SK-N-SH treated with all-trans-retinoic acid at 6 μM for 48 hours (cell line): ENCODE results near the gene PTPRN2.

ENCODE experiments used
- ATAC-seq: fragments of 200-7000 bp; cut with Tn5 transposase; 3 replicates; pipeline ENCODE4 v1.9.1; 2020; ENCODE audit warnings: mild to moderate bottlenecking, moderate library complexity
- ARNTL ChIP-seq: fragments of 450-650 bp; formaldehyde crosslinking; IDR thresholded peaks from 2 replicates; pipeline ENCODE4 v1.5.0; 2020; ENCODE audit warnings: low read depth, mild to moderate bottlenecking, moderate library complexity, borderline replicate concordance
- BACH2 ChIP-seq: fragments of 250-450 bp; sonication (Bioruptor Pico); IDR thresholded peaks from 2 replicates; pipeline ENCODE4 v1.9.0; 2021; ENCODE audit warnings: mild to moderate bottlenecking, borderline replicate concordance
- CSDC2 ChIP-seq: fragments of 250-450 bp; sonication (Bioruptor Pico); IDR thresholded peaks from 2 replicates; pipeline ENCODE4 v1.5.0; 2020; ENCODE audit warnings: mild to moderate bottlenecking, moderate library complexity
- CSRNP3 ChIP-seq: fragments of 250-450 bp; sonication (Bioruptor Pico); IDR thresholded peaks from 2 replicates; pipeline ENCODE4 v1.5.1; 2021; ENCODE audit warnings: mild to moderate bottlenecking, moderate library complexity
- ESRRG ChIP-seq: fragments of 250-450 bp; sonication (Bioruptor Pico); IDR thresholded peaks from 2 replicates; pipeline ENCODE4 v1.6.1; 2021; ENCODE audit warnings: mild to moderate bottlenecking
- GLIS3 ChIP-seq: fragments of 250-450 bp; sonication (Bioruptor Pico); IDR thresholded peaks from 2 replicates; pipeline ENCODE4 v1.5.0; 2020; ENCODE audit warnings: mild to moderate bottlenecking, moderate library complexity
- OSR1 ChIP-seq: fragments of 250-450 bp; sonication (Bioruptor Pico); IDR thresholded peaks from 2 replicates; pipeline ENCODE4 v1.8.0; 2022; ENCODE audit warnings: moderate library complexity, mild to moderate bottlenecking, inconsistent platforms
- PATZ1 ChIP-seq: fragments of 250-450 bp; sonication (Bioruptor Pico); IDR thresholded peaks from 2 replicates; pipeline ENCODE4 v1.8.0; 2020; ENCODE audit warnings: mild to moderate bottlenecking, moderate library complexity, borderline replicate concordance
- POU6F1 ChIP-seq: fragments of 250-450 bp; sonication (Bioruptor Pico); IDR thresholded peaks from 2 replicates; pipeline ENCODE4 v1.8.0; 2021; ENCODE audit warnings: low read depth, mild to moderate bottlenecking, moderate library complexity, borderline replicate concordance
- PPARA ChIP-seq: fragments of 250-450 bp; sonication (Bioruptor Pico); IDR thresholded peaks from 2 replicates; pipeline ENCODE4 v1.5.0; 2020; ENCODE audit warnings: mild to moderate bottlenecking, borderline replicate concordance
- RARB ChIP-seq: fragments of 250-450 bp; sonication (Bioruptor Pico); IDR thresholded peaks from 2 replicates; pipeline ENCODE4 v1.8.0; 2021; ENCODE audit warnings: mild to moderate bottlenecking, moderate library complexity
- SNAI2 ChIP-seq: fragments of 250-450 bp; sonication (Bioruptor Pico); IDR thresholded peaks from 2 replicates; pipeline ENCODE4 v1.5.0; 2020; ENCODE audit warnings: mild to moderate bottlenecking, moderate library complexity
- TCF4 ChIP-seq: fragments of 250-450 bp; sonication (Bioruptor Pico); IDR thresholded peaks from 2 replicates; pipeline ENCODE4 v1.8.0; 2021; ENCODE audit warnings: mild to moderate bottlenecking, moderate library complexity, borderline replicate concordance
- TOX ChIP-seq: fragments of 250-450 bp; sonication (Bioruptor Pico); IDR thresholded peaks from 2 replicates; pipeline ENCODE4 v1.8.0; 2021; ENCODE audit warnings: mild to moderate bottlenecking, moderate library complexity, borderline replicate concordance
- TSHZ2 ChIP-seq: fragments of 250-450 bp; sonication (Bioruptor Pico); IDR thresholded peaks from 2 replicates; pipeline ENCODE4 v1.5.0; 2020; ENCODE audit warnings: mild to moderate bottlenecking, moderate library complexity
- ZC3H10 ChIP-seq: fragments of 250-450 bp; sonication (Bioruptor Pico); IDR thresholded peaks from 2 replicates; pipeline ENCODE4 v1.5.1; 2021; ENCODE audit warnings: mild to moderate bottlenecking, moderate library complexity
- ZFP3 ChIP-seq: fragments of 250-450 bp; sonication (Bioruptor Pico); IDR thresholded peaks from 2 replicates; pipeline ENCODE4 v1.5.0; 2020; ENCODE audit warnings: mild to moderate bottlenecking, moderate library complexity
- ZFP30 ChIP-seq: fragments of 450-650 bp; formaldehyde crosslinking; IDR thresholded peaks from 2 replicates; pipeline ENCODE4 v1.5.0; 2022; ENCODE audit warnings: mild to moderate bottlenecking, moderate library complexity
- ZNF565 ChIP-seq: fragments of 450-650 bp; formaldehyde crosslinking; conservative IDR thresholded peaks from 2 replicates; pipeline ENCODE4 v1.5.0; 2020; ENCODE audit warnings: low read depth, mild to moderate bottlenecking, moderate library complexity
- ZNF70 ChIP-seq: fragments of 450-650 bp; formaldehyde crosslinking; IDR thresholded peaks from 2 replicates; pipeline ENCODE4 v1.5.0; 2020; ENCODE audit warnings: mild to moderate bottlenecking, moderate library complexity
- ZNF8 ChIP-seq: fragments of 450-650 bp; formaldehyde crosslinking; IDR thresholded peaks from 2 replicates; pipeline ENCODE4 v1.5.0; 2020; ENCODE audit warnings: mild to moderate bottlenecking, moderate library complexity

PTPRN2 gene

GRCh38 chr7:158329686-158330085, 257.9 kb downstream of the PTPRN2 start:
- no peak for ATAC-seq
- TF ChIP-seq PPARA (CRISPR knock-in tag), result no peak
- no peak for TF ChIP-seq TOX
- no peak for TF ChIP-seq ZFP3 (CRISPR knock-in tag)
- TF ChIP-seq ZNF8 (CRISPR knock-in tag), result no peak
- TF ChIP-seq RARB (CRISPR knock-in tag), result no peak
- no peak for TF ChIP-seq PATZ1 (CRISPR knock-in tag)
- TF ChIP-seq CSRNP3 (CRISPR knock-in tag), result no peak
- TF ChIP-seq TCF4 (CRISPR knock-in tag), result no peak
- no peak for TF ChIP-seq TSHZ2 (CRISPR knock-in tag)
- TF ChIP-seq ZNF70 (CRISPR knock-in tag), result no peak
- TF ChIP-seq ZNF565 (CRISPR knock-in tag), result no peak
- TF ChIP-seq OSR1, result no peak
- TF ChIP-seq GLIS3 (CRISPR knock-in tag), result no peak
- TF ChIP-seq CSDC2 (CRISPR knock-in tag), result no peak

GRCh38 chr7:158329014-158329610, 258.5 kb downstream of the PTPRN2 start:
- TF ChIP-seq ARNTL (CRISPR knock-in tag) (no peak), ZNF70 (CRISPR knock-in tag) (no peak), OSR1 (no peak), CSDC2 (CRISPR knock-in tag) (no peak), ESRRG (CRISPR knock-in tag) (no peak), ZC3H10 (no peak), ZFP30 (no peak), BACH2 (CRISPR knock-in tag) (no peak), TCF4 (CRISPR knock-in tag) (no peak), SNAI2 (no peak)
- ATAC-seq, result no peak

GRCh38 chr7:158328376-158329013, 259.1 kb downstream of the PTPRN2 start:
- TF ChIP-seq CSDC2 (CRISPR knock-in tag), result no peak
- TF ChIP-seq BACH2 (CRISPR knock-in tag), result no peak
- TF ChIP-seq ZNF565 (CRISPR knock-in tag), result no peak
- TF ChIP-seq CSRNP3 (CRISPR knock-in tag), result no peak
- no peak for TF ChIP-seq TSHZ2 (CRISPR knock-in tag)
- no peak for TF ChIP-seq ZNF70 (CRISPR knock-in tag)
- no peak for TF ChIP-seq POU6F1 (CRISPR knock-in tag)
- no peak for TF ChIP-seq ZFP3 (CRISPR knock-in tag)
- no peak for TF ChIP-seq PPARA (CRISPR knock-in tag)
- no peak for TF ChIP-seq RARB (CRISPR knock-in tag)
- no peak for TF ChIP-seq ARNTL (CRISPR knock-in tag)
- no peak for TF ChIP-seq OSR1
- no peak for TF ChIP-seq SNAI2
- no peak for TF ChIP-seq PATZ1 (CRISPR knock-in tag)
- TF ChIP-seq GLIS3 (CRISPR knock-in tag), result no peak
- ATAC-seq, result no peak
